GM12878 (cell line): Measurements from ENCODE around the gene ATF6B. TPM values are rescaled to one million over a fixed set of nuclear protein-coding genes. Genes with fewer than 3 reads are reported as not detected.

Experiments
- ATAC-seq: fragments of 200-7000 bp; cut with Tn5 transposase; 3 replicates; pipeline ENCODE4 v1.9.1; 2020; ENCODE audit warnings: mild to moderate bottlenecking, moderate library complexity
- BruUV-seq: library from RNA; stranded (reverse); fragments of 400-500 nt; replicated peaks from 2 replicates; lab custom pipeline; 2021; lab: Mats Ljungman, UMichigan
- CTCF ChIA-PET: fragments of 300-600 bp; sonication (Branson Sonifier 250); formaldehyde crosslinking; extraction: SDS; loops from one replicate; lab custom pipeline; 2021; ENCODE audit warnings: inconsistent platforms; lab: Yijun Ruan, JAX
- POLR2A ChIA-PET: fragments of 350-600 bp; formaldehyde crosslinking; extraction: SDS; loops from one replicate; lab custom pipeline; 2021; ENCODE audit warnings: inconsistent platforms; lab: Charles Lee
- RAD21 ChIA-PET: fragments of 300-600 bp; sonication (Branson Sonifier 250); formaldehyde crosslinking; loops from one replicate; lab custom pipeline; 2023; ENCODE audit warnings: antibody characterized with exemption; ENCODE audit not compliant: unreplicated experiment; lab: Charles Lee
- SMC1A ChIA-PET: fragments of 300-600 bp; sonication (Branson Sonifier 250); formaldehyde crosslinking; loops from one replicate; lab custom pipeline; 2023; ENCODE audit not compliant: unreplicated experiment, uncharacterized antibody; lab: Charles Lee
- DNase-seq: peaks from one replicate; pipeline ENCODE4 v3.0.0-alpha.2; 2011; ENCODE audit warnings: low read depth, low spot score
- FAIRE-seq: peaks from 3 replicates; lab custom pipeline; 2011; peaks lifted over from hg19 to GRCh38; lab: Jason Lieb, UNC
- H2AFZ ChIP-seq: 2 replicates; pipeline ENCODE4 v1.6.0; 2011; ENCODE audit warnings: low read depth, low read length, control low read depth; ENCODE audit not compliant: control insufficient read depth
- H3K27ac ChIP-seq: 2 replicates; pipeline ENCODE4 v1.5.1; 2011; ENCODE audit warnings: control low read depth; ENCODE audit not compliant: control insufficient read depth, insufficient read depth
- H3K27me3 ChIP-seq, 2 experiments: replicated peaks in 1 of 2; 2 replicates each; pipeline versions ENCODE4 v1.6.0 to v1.6.1; 2011; ENCODE audit warnings: low read length in 1 of 2; ENCODE audit not compliant: control insufficient read depth in 2 of 2, insufficient read depth in 2 of 2
- H3K36me3 ChIP-seq, 2 experiments: 2 replicates each; pipeline ENCODE4 v1.5.1; 2011; ENCODE audit warnings: low read length in 1 of 2; ENCODE audit not compliant: control insufficient read depth in 2 of 2, insufficient read depth in 2 of 2
- H3K4me1 ChIP-seq: 2 replicates; pipeline ENCODE4 v1.6.1; 2011; ENCODE audit warnings: mild to moderate bottlenecking, low read length, moderate library complexity, mixed read lengths; ENCODE audit not compliant: control insufficient read depth, insufficient read depth
- H3K4me2 ChIP-seq: 2 replicates; pipeline ENCODE4 v1.6.0; 2011; ENCODE audit warnings: control low read depth; ENCODE audit not compliant: control insufficient read depth, insufficient read depth
- H3K4me3 ChIP-seq: fragments of 200-600 bp; sonication (generic); 2 replicates; pipeline ENCODE4 v1.5.1; 2016
- H3K79me2 ChIP-seq: 2 replicates; pipeline ENCODE4 v1.6.0; 2011; ENCODE audit warnings: low read length; ENCODE audit not compliant: control insufficient read depth, insufficient read depth
- H3K9ac ChIP-seq: 2 replicates; pipeline ENCODE4 v1.8.0; 2011; ENCODE audit warnings: low read length, control low read depth, mixed read lengths; ENCODE audit not compliant: control insufficient read depth, insufficient read depth
- H3K9me3 ChIP-seq: replicated peaks from 3 replicates; pipeline ENCODE4 v1.5.1; 2011; ENCODE audit warnings: mild to moderate bottlenecking, low read length; ENCODE audit not compliant: control insufficient read depth, insufficient read depth
- H4K20me1 ChIP-seq: 2 replicates; pipeline ENCODE4 v1.6.0; 2011; ENCODE audit not compliant: control insufficient read depth, insufficient read depth
- BMI1 ChIP-seq: fragments of 450-650 bp; IDR thresholded peaks from 2 replicates; pipeline ENCODE4 v1.6.1; 2016; ENCODE audit warnings: mild to moderate bottlenecking, moderate library complexity, borderline replicate concordance
- DPF2 ChIP-seq: fragments of 450-650 bp; IDR thresholded peaks from 2 replicates; pipeline ENCODE4 v1.6.1; 2017; ENCODE audit warnings: mild to moderate bottlenecking
- EP300 ChIP-seq, 2 experiments: fragments of 150-350 bp in 1 of 2; IDR thresholded peaks; 2 replicates each; pipeline ENCODE4 v1.6.1; 2011 to 2012; ENCODE audit warnings: low read depth in 2 of 2, low read length in 2 of 2, borderline replicate concordance in 1 of 2, improper control_type of control experiment in 1 of 2, inconsistent platforms in 1 of 2; ENCODE audit not compliant: control insufficient read depth in 1 of 2
- IRF3 ChIP-seq: fragments of 450-650 bp; IDR thresholded peaks from 2 replicates; pipeline ENCODE4 v1.6.1; 2014; ENCODE audit warnings: mild to moderate bottlenecking
- NBN ChIP-seq: fragments of 450-650 bp; IDR thresholded peaks from 2 replicates; pipeline ENCODE4 v1.6.1; 2016
- NFIC ChIP-seq: IDR thresholded peaks from 2 replicates; pipeline ENCODE4 v1.6.1; 2012; ENCODE audit warnings: low read depth, mild to moderate bottlenecking, inconsistent platforms, low read length, moderate library complexity
- NFXL1 ChIP-seq: fragments of 450-650 bp; IDR thresholded peaks from 2 replicates; pipeline ENCODE4 v1.6.1; 2017; ENCODE audit warnings: antibody characterized with exemption, mild to moderate bottlenecking, borderline replicate concordance
- NKRF ChIP-seq: fragments of 450-650 bp; conservative IDR thresholded peaks from 2 replicates; pipeline ENCODE4 v1.6.1; 2017; ENCODE audit warnings: mild to moderate bottlenecking, moderate library complexity
- NR2F1 ChIP-seq: fragments of 450-650 bp; conservative IDR thresholded peaks from 2 replicates; pipeline ENCODE4 v1.6.1; 2017; ENCODE audit warnings: mild to moderate bottlenecking
- POLR2AphosphoS2 ChIP-seq: IDR thresholded peaks from 2 replicates; pipeline ENCODE4 v1.6.1; 2011; ENCODE audit warnings: low read depth, mild to moderate bottlenecking, low read length, improper control_type of control experiment, moderate library complexity
- RCOR1 ChIP-seq: conservative IDR thresholded peaks from 2 replicates; pipeline ENCODE4 v1.6.1; 2012; ENCODE audit warnings: low read depth, low read length, improper control_type of control experiment
- ZBTB4 ChIP-seq: fragments of 450-650 bp; formaldehyde crosslinking; IDR thresholded peaks from 2 replicates; pipeline ENCODE4 v1.4.0; 2022; ENCODE audit warnings: mild to moderate bottlenecking, moderate library complexity
- ZBTB40 ChIP-seq: fragments of 450-650 bp; IDR thresholded peaks from 2 replicates; pipeline ENCODE4 v1.6.1; 2016; ENCODE audit warnings: mild to moderate bottlenecking, moderate library complexity, borderline replicate concordance
- ZNF622 ChIP-seq: fragments of 450-650 bp; IDR thresholded peaks from 2 replicates; pipeline ENCODE4 v1.6.1; 2017; ENCODE audit warnings: mild to moderate bottlenecking, inconsistent platforms
- WGBS: methylation state at CpG from one replicate; pipeline ENCODE4 v1.1.6; 2016; ENCODE audit warnings: low lambda C conversion rate; ENCODE audit not compliant: insufficient replicate concordance, insufficient coverage; ENCODE audit errors: missing lambda C conversion rate; 5-methylcytosine and 5-hydroxymethylcytosine counted together
- in situ Hi-C: fragments of 300-500 bp; cut with MboI; formaldehyde crosslinking; loops from 9 replicates; pipeline ENCODE4 v1.14.3; 2018; ENCODE audit warnings: mixed read lengths
- intact Hi-C: fragments of 100-400 bp; cut with micrococcal nuclease; formaldehyde crosslinking; loops from one replicate; pipeline ENCODE4 v1.14.2; 2022; ENCODE audit not compliant: unreplicated experiment
- polyA plus RNA-seq, 11 experiments: library from polyadenylated mRNA; depleted of rRNA in 4 of 11; unstranded in 6 of 11; stranded (reverse) in 5 of 11; fragments of >200 nt; fragmentation: Nextera tagmentation in 4 of 11; fragmentation: Illumina TruSeq in 1 of 11; extraction: Ambion mirVana in 4 of 11; extraction: Trizol in 1 of 11; gene quantifications; 1 replicate in 1 of 11; 2 replicates in 10 of 11; pipeline versions ENCODE4 v1.2.1 to v1.2.3, GENCODE V29; 2011 to 2016; ENCODE audit warnings: inconsistent platforms in 2 of 11, missing spikeins in 2 of 11, low read depth in 1 of 11
- total RNA-seq, 4 experiments: library from RNA; depleted of rRNA in 3 of 4; stranded (reverse); fragments of >200 nt in 3 of 4; fragmentation: Illumina TruSeq in 1 of 4; extraction: Trizol in 1 of 4; gene quantifications; 2 replicates each; pipeline versions ENCODE4 v1.2.1 to v1.2.3, GENCODE V29; 2013 to 2021

The ATF6B gene
- total and polyA plus RNA-seq, 10 of the 15 experiments (the other 5 are each of a cell fraction or from before 2014, with no cell fraction given), result 13.6 to 83.9 (median 44.0) TPM

- H3K9ac ChIP-seq, result no peak overlapping the region
- H3K27me3 ChIP-seq, result no peaks in the 10 kb centered on the region
- no TSS peak for BruUV-seq
- H3K9me3 ChIP-seq, result no peaks in the 10 kb centered on the region
- H3K27ac ChIP-seq, result no peak overlapping the region
- H4K20me1 ChIP-seq, result no peaks in the 10 kb centered on the region; the same call in 1 of the 2 replicates
- in situ Hi-C loops, result no loop called here
- no peak overlapping the region for H3K4me3 ChIP-seq
- POLR2A ChIA-PET, result no interaction called here
- intact Hi-C loops, result loop anchor here (5.0 to 10.0 kb wide), 2 partner anchors 125 to 667 kb away; no protein-coding TSS in a partner anchor
- H3K36me3 ChIP-seq, result peaks cover 7 to 27% of the 10 kb centered on the region in 2 experiments
- H3K79me2 ChIP-seq, result no peaks in the 10 kb centered on the region
- H3K4me2 ChIP-seq, result no peak overlapping the region
- FAIRE-seq (no peak), ATAC-seq (no peak), DNase-seq (no peak)
- RAD21 ChIA-PET, result no interaction called here
- CTCF ChIA-PET, result interaction anchor here (1.0 to 3.3 kb wide), 8 partner anchors 11 to 583 kb away, joined by 3 to 48 read pairs (median 4); partner anchors contain the start of genes AGPAT1, ATF6B and FKBPL
- no peak overlapping the region for H2AFZ ChIP-seq
- SMC1A ChIA-PET, result interaction anchor here (1.4 to 1.7 kb wide), 2 partner anchors 11 to 78 kb away, joined by 5 read pairs; partner anchors contain the start of gene ATF6B
- 81% methylated on average over 9 of the region's 9 CpGs for WGBS
- no peaks in the 10 kb centered on the region for H3K4me1 ChIP-seq
- TF ChIP-seq NFXL1 (no peak), ZBTB40 (no peak), DPF2 (no peak), NFIC (no peak), NBN (no peak), IRF3 (no peak), NR2F1 (no peak), BMI1 (no peak), NKRF (no peak), POLR2AphosphoS2 (no peak), EP300 (IDR thresholded peaks at IDR 0.05; ENCODE audit: borderline replicate concordance in 1 of 2, control insufficient read depth in 1 of 2, low read depth in 2 of 2, low read length in 2 of 2) (no peak), RCOR1 (no peak), ZBTB4 (CRISPR knock-in tag) (no peak), ZNF622 (no peak)
These were observed 10.6 kb downstream of the ATF6B start for GRCh38 chr6:32117461-32117860.
